Lung (tissue), 12 donors: ENCODE measurements around the gene TRMT2A. TPM values are rescaled to one million over a fixed set of nuclear protein-coding genes. Genes with fewer than 3 reads are reported as not detected.
A peak's percentile ranks its signal among the peaks of the same experiment; 100 is the strongest.

Experiments used
- ATAC-seq: fragments of 200-7000 bp; cut with Tn5 transposase; one replicate; pipeline ENCODE4 v1.9.1; 2020; ENCODE audit warnings: moderate number of reproducible peaks; ENCODE audit not compliant: insufficient read depth, low FRiP score
- DNase-seq, 3 donors: peaks; one replicate each; pipeline ENCODE4 v3.0.0-alpha.2; 2013 to 2017
- H3K27ac ChIP-seq, 2 donors: one replicate each; pipeline ENCODE4 v1.5.1; 2013; ENCODE audit warnings: mild to moderate bottlenecking in 2 of 2, moderate library complexity in 2 of 2, control low read depth in 1 of 2, inconsistent platforms in 1 of 2, low read depth in 1 of 2, low read length in 1 of 2
- H3K27me3 ChIP-seq, 3 donors: one replicate each; pipeline ENCODE4 v1.5.1; 2013; ENCODE audit warnings: low read length in 2 of 3; ENCODE audit not compliant: control insufficient read depth in 3 of 3, insufficient read depth in 3 of 3
- H3K36me3 ChIP-seq, 4 donors: one replicate each; pipeline ENCODE4 v1.5.1; 2013; ENCODE audit warnings: low read length in 4 of 4, mild to moderate bottlenecking in 1 of 4, moderate library complexity in 1 of 4; ENCODE audit not compliant: control insufficient read depth in 4 of 4, insufficient read depth in 4 of 4
- H3K4me1 ChIP-seq, 5 donors: one replicate each; pipeline ENCODE4 v1.5.1; 2013; ENCODE audit warnings: low read length in 5 of 5, mild to moderate bottlenecking in 2 of 5, moderate library complexity in 1 of 5; ENCODE audit not compliant: control insufficient read depth in 5 of 5, insufficient read depth in 5 of 5
- H3K4me3 ChIP-seq: one replicate; pipeline ENCODE4 v1.5.1; 2013; ENCODE audit warnings: mild to moderate bottlenecking, control low read depth, moderate library complexity
- H3K9ac ChIP-seq, 2 donors: one replicate each; pipeline ENCODE4 v1.5.1; 2013; ENCODE audit warnings: low read length in 2 of 2, control low read depth in 1 of 2; ENCODE audit not compliant: insufficient read depth in 1 of 2
- H3K9me3 ChIP-seq, 4 donors: one replicate each; pipeline ENCODE4 v1.5.1; 2013; ENCODE audit warnings: low read length in 3 of 4, mild to moderate bottlenecking in 1 of 4, moderate library complexity in 1 of 4; ENCODE audit not compliant: control insufficient read depth in 4 of 4, insufficient read depth in 3 of 4
- CTCF ChIP-seq: IDR thresholded peaks from 2 replicates; pipeline ENCODE4 v1.5.1; 2012; ENCODE audit warnings: mild to moderate bottlenecking; ENCODE audit errors: control extremely low read depth, extremely low read depth
- WGBS, 2 donors: extraction: QIAGEN DNeasy Blood & Tissue Kit; methylation state at CpG; one replicate each; pipeline ENCODE4 v1.1.7; 2013; 5-methylcytosine and 5-hydroxymethylcytosine counted together
- polyA plus RNA-seq, 2 donors: library from polyadenylated mRNA; stranded (reverse); fragments of 200-250 nt; gene quantifications; one replicate each; pipeline ENCODE4 v1.2.1, GENCODE V29; 2013
- total RNA-seq, 2 donors: library from RNA; depleted of rRNA in 1 of 2; stranded (reverse); fragments of >200 nt in 1 of 2; gene quantifications; one replicate each; pipeline ENCODE4 v1.2.1, GENCODE V29; 2014 to 2021
- donor health status: control.
- donor health status: control.
- donor health status: Bipolar disorder and iron deficiency.
- donor health status: healthy.
- donor health status: DM: yes; HTN: yes; CAD: no.

TRMT2A gene
- total and polyA plus RNA-seq, 4 donors, result 37.5 to 71.1 (median 55.4) TPM

- WGBS, 2 donors, result 0% methylated on average over 48 to 100 of the region's 100 CpGs
Measured at GRCh38 chr22:20079745-20080444, 37.1 kb downstream of the TRMT2A start, which contains the start of gene DGCR8. Gene DGCR8, plus strand, starts transcription at chr22:20080241. Its CDS starts 5,723 bp downstream, at chr22:20085964.

GRCh38 chr22:20076627-20077172 lies 40.3 kb downstream of the TRMT2A start:
- Histone ChIP-seq H3K9me3 (no peaks in the 10 kb centered on the region), H3K27ac (no peak overlapping the region), H3K27me3 (no peaks in the 10 kb centered on the region), H3K36me3 (no peaks in the 10 kb centered on the region), H3K4me3 (no peak overlapping the region), H3K4me1 (peaks cover 0 to 9% (median 5%) of the 10 kb centered on the region in 5 donors), H3K9ac (no peak overlapping the region)
- ATAC-seq, result no peak
- WGBS, 2 donors, result 66 to 87% methylated on average over 6 of the region's 6 CpGs
- no peak for DNase-seq
- no peak for TF ChIP-seq CTCF

More at GRCh38 chr22:20079745-20080444, 37.1 kb downstream of the TRMT2A start, which contains the start of gene DGCR8:
- Histone ChIP-seq H3K4me1 (peaks cover 5 to 29% (median 14%) of the 10 kb centered on the region in 5 donors), H3K27me3 (no peaks in the 10 kb centered on the region), H3K36me3 (no peaks in the 10 kb centered on the region), H3K9ac (peak within 1 kb of the TSS; percentile 88 to 90), H3K27ac (peak within 1 kb of the TSS; percentile 89 to 97), H3K4me3 (peak within 1 kb of the TSS; percentile 59), H3K9me3 (no peaks in the 10 kb centered on the region)
- DNase-seq (peak; percentile 96 to 99 (median 97)), ATAC-seq (peak; percentile 97)
- TF ChIP-seq CTCF, result no peak

GRCh38 chr22:20071524-20071972 lies 45.5 kb downstream of the TRMT2A start:
- Histone ChIP-seq H3K9me3 (no peaks in the 10 kb centered on the region), H3K4me1 (no peaks in the 10 kb centered on the region), H3K36me3 (no peaks in the 10 kb centered on the region), H3K4me3 (no peak overlapping the region), H3K9ac (no peak overlapping the region), H3K27ac (no peak overlapping the region), H3K27me3 (no peaks in the 10 kb centered on the region)
- no peak for TF ChIP-seq CTCF
- DNase-seq, result no peak
- ATAC-seq, result no peak
- 85 to 93% methylated on average over 8 of the region's 8 CpGs for WGBS, 2 donors
